Iris pigment epithelial cell (primary cell): ENCODE measurements around the gene WRAP73.
"Not testable (repeated sequence)": the region's sequence is repeated elsewhere in the genome, so short reads cannot be mapped to it uniquely, and the experiment has no call there.

Source experiments
- DNase-seq: peaks from one replicate; pipeline ENCODE4 v3.0.0-alpha.2; 2011; ENCODE audit warnings: low read depth

WRAP73 gene

GRCh38 chr1:3630161-3630611 lies 19.7 kb downstream of the WRAP73 start:
- no peak for DNase-seq

DNA sequence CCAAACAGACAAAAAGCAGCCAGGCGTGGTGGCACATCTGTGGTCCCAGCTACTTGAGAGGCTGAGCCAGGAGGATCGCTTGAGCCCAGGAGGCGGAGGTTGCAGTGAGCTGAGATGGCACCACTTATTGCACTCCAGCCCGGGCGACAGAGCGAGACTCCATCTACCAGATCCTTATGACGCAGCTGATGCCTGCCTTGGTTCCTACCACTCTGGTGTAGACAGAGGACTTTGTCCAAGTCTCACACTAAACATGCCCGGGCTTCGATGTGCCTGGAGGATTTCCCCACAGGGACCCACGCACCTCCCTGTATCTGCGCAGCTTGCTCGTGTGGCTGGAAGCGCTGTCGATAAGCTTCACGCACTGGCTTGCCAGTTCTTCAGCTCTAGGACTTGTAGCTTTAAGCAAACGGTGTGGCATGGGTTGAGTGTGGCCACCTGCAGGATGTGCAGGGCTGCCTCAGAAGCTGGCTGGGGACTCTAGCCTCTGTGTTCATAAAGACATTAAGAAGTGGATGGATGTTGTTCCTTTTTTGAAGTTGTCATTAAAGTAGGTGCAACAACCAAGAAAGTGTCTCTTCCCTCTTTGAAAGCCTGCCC lies 20.2 kb downstream of the WRAP73 start:
- DNase-seq = no peak

DNA sequence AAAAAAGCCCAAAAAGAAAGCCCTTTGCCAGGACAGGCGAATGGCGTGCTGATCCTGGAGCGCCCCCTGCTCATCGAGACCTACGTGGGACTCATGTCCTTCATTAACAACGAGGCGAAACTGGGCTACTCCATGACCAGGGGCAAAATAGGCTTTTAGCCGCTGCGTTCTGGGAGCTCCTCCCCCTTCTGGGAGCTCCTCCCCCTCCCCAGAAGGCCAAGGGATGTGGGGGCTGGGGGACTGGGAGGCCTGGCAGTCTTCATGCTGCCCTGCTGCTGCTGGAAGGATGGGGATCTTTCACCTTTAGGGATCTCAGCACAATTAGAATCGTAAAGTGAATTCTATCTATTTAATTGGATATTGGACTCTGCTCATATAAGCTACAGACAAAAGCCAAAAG lies 21.5 kb downstream of the WRAP73 start:
- no peak for DNase-seq

GRCh38 chr1:3627515-3628253 lies 22.2 kb downstream of the WRAP73 start:
- DNase-seq = no peak

DNA sequence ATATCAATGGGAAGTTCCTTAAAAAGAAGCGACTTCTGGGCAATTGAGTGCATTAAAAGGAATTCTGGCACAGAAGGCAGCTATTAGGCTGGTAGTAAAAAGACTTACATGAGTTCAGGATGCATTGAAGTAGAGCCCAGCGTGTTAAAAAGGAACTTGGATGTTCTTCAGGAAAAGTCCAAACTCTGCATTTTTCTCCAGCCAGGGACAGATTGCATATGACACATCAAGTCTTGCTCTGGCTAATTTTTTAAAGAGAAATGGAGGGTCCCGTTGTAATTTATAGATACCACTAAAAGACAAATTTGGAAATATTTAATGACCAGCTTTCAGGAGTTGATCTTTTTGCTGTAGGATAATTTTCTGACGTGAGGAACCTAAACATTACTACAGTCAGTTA lies 23.9 kb downstream of the WRAP73 start:
- DNase-seq = no peak

- peak; percentile 58 for DNase-seq
These were observed 24.6 kb downstream of the WRAP73 start for GRCh38 chr1:3625151-3625907.

- DNase-seq = peak; percentile 95
These were observed 25.4 kb downstream of the WRAP73 start, which contains the start of gene TPRG1L for GRCh38 chr1:3624200-3625136. TSS of gene TPRG1L (plus strand) at chr1:3625015. CDS start at chr1:3625073, 58 bp downstream.

- peak; percentile 9 for DNase-seq
These were observed 26.3 kb downstream of the WRAP73 start for GRCh38 chr1:3623441-3624199.

- DNase-seq = not testable (repeated sequence)
These were observed 27.8 kb downstream of the WRAP73 start for GRCh38 chr1:3622102-3622501.

DNA sequence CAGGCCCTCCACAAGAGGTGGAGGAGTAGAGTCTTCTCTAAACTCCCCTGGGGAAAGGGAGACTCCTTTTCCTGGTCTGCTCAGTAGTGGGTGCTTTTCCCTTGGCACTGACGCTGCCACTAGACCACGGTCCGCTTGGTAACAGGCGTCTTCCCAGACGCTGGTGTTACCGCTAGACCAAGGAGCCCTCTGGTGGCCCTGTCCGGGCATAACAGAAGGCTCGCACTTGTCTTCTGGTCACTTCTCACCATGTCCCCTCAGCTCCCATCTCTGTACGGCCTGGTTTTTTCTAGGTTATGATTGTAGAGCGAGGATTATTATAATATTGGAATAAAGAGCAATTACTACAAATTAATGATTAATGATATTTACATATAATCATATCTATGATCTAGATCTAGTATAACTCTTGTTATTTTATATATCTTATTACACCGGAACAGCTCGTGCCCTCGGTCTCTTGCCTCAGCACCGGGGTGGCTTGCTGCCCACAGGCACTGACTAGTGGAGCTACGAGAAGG lies 28.7 kb downstream of the WRAP73 start:
- DNase-seq = peak; percentile 28

DNA sequence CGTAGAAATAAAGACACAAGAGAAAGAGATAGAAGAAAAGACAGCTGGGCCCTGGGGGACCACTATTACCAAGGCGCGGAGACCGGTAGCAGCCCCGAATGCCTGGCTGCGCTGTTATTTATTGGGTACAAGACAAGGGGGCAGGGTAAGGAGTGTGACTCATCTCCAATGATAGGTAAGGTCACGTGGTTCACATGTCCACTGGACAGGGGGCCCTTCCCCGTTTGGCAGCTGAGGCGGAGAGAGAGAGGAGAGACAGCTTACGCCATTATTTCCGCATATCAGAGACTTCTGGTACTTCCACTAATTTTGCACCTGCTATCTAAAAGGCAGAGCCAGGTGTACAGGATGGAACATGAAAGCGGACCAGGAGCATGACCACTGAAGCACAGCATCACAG lies 29.2 kb downstream of the WRAP73 start:
- DNase-seq = no peak

- DNase-seq = peak; percentile 79
These were observed 30.8 kb downstream of the WRAP73 start for GRCh38 chr1:3618881-3619671.

DNA sequence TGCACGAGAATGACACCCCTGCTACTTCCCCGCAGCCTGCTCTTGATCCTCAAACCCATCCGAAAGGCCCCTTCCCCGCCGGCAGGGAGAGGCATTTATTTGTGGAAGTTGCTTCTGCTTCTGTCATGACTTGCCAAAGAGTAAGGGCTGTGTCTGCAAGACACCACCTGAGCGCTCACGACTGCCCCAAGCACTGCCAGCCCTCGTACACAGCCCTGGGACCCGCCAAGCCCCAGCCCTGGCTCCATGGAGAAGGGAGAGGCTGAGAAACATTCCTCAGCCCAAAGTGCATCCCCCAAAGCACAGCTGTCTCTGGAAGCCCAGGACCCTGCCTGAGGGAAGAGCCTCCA lies 31.4 kb downstream of the WRAP73 start:
- DNase-seq = no peak

- no peak for DNase-seq
These were observed 32.0 kb downstream of the WRAP73 start for GRCh38 chr1:3617806-3618345.

GRCh38 chr1:3616861-3617260 lies 33.0 kb downstream of the WRAP73 start:
- no peak for DNase-seq

GRCh38 chr1:3614755-3615742 lies 34.9 kb downstream of the WRAP73 start:
- DNase-seq = peak; percentile 16

DNA sequence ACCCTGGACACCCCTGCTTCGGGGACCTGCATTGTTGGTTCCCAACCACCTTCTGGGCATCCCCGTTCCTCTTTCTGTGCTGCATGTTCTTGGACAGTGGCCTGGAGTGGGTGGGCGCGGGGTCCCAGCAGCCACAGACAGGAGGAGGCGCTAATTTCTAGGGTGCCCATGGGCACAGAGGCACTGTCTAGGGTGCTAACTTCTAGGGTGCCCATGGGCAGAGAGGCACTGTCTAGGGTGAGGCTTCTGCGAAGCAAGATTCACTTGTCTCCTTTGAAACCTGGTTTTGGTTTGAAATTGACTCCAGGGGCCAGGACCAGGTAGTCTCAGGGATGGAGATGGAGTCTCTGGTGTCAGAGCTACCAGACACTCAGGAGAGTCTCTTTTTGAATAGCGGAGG lies 37.8 kb downstream of the WRAP73 start:
- no peak for DNase-seq
